Adrenal gland (tissue), 5 donors: Measurements from ENCODE around the gene USPL1.

Experiments used
- POLR2A ChIP-seq, 2 donors: fragments of 450-650 bp; IDR thresholded peaks; one replicate each; pipeline ENCODE4 v1.6.1; 2017; ENCODE audit warnings: antibody characterized with exemption in 2 of 2, mild to moderate bottlenecking in 2 of 2, moderate library complexity in 1 of 2
- TF ChIP-seq, protein P1 (sequence below), 6 experiments: fragments of 450-650 bp in 4 of 6; fragments of 200-600 bp in 2 of 6; sonication (generic) in 1 of 6; IDR thresholded peaks; 1 replicate in 5 of 6; 2 replicates in 1 of 6; pipeline versions ENCODE4 v1.5.1 to v1.8.0; 2016 to 2021; ENCODE audit warnings: antibody characterized with exemption in 6 of 6, mild to moderate bottlenecking in 2 of 6, moderate library complexity in 1 of 6
- donor health status: DM: no; HTN: no; CAD: no.

DNA sequence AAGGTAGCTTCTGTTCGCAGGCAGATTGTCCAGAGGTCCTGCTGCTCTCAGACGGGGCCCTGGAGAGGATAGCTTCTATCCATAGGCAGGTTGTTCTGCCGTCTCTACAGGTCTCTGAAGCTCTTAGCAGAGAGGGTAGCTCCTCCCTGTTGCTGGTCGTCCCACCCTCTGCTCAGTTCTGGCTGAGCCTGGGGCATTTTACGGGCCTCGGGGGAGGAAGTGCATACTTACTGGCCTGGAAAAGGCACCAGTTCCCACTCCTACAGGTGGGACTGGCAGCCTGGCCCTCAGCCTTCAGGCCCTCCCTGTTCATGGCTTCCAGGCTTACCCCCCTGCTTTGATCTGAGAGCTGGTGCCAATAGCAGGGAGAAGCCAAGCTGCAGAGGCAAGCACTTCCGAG, 42.3 kb downstream of the USPL1 start:
- TF ChIP-seq, protein P1, sequence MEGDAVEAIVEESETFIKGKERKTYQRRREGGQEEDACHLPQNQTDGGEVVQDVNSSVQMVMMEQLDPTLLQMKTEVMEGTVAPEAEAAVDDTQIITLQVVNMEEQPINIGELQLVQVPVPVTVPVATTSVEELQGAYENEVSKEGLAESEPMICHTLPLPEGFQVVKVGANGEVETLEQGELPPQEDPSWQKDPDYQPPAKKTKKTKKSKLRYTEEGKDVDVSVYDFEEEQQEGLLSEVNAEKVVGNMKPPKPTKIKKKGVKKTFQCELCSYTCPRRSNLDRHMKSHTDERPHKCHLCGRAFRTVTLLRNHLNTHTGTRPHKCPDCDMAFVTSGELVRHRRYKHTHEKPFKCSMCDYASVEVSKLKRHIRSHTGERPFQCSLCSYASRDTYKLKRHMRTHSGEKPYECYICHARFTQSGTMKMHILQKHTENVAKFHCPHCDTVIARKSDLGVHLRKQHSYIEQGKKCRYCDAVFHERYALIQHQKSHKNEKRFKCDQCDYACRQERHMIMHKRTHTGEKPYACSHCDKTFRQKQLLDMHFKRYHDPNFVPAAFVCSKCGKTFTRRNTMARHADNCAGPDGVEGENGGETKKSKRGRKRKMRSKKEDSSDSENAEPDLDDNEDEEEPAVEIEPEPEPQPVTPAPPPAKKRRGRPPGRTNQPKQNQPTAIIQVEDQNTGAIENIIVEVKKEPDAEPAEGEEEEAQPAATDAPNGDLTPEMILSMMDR (IDR thresholded peaks at IDR 0.05), result no peak
- no peak for TF ChIP-seq POLR2A (IDR thresholded peaks at IDR 0.05)
